Chondrocyte (in vitro differentiated cells): ENCODE measurements around the gene TMEM214. TPM values are rescaled to one million over a fixed set of nuclear protein-coding genes. Genes with fewer than 3 reads are reported as not detected.

Experiments
- DNase-seq: peaks from one replicate; pipeline ENCODE4 v3.0.0; 2021; ENCODE audit warnings: mixed read lengths, low spot score
- H3K27ac Mint-ChIP-seq: one replicate; pipeline ENCODE4 v1.8.0; 2021; ENCODE audit warnings: mild to moderate bottlenecking, moderate library complexity, mixed read lengths; ENCODE audit not compliant: unreplicated experiment
- H3K27me3 Mint-ChIP-seq: 2 replicates; pipeline ENCODE4 v1.8.0; 2021; ENCODE audit warnings: low read depth, mixed read lengths
- H3K36me3 Mint-ChIP-seq: 2 replicates; pipeline ENCODE4 v1.8.0; 2021; ENCODE audit warnings: low read depth, mixed read lengths
- H3K4me1 Mint-ChIP-seq: 2 replicates; pipeline ENCODE4 v1.8.0; 2021; ENCODE audit warnings: low read depth, mild to moderate bottlenecking, mixed read lengths
- H3K4me3 Mint-ChIP-seq: one replicate; pipeline ENCODE4 v1.8.0; 2021; ENCODE audit warnings: mild to moderate bottlenecking, moderate library complexity, mixed read lengths; ENCODE audit not compliant: unreplicated experiment
- H3K9me3 Mint-ChIP-seq: 2 replicates; pipeline ENCODE4 v1.8.0; 2021; ENCODE audit warnings: low read depth, mixed read lengths
- total RNA-seq: library from RNA; stranded (reverse); gene quantifications from 3 replicates; pipeline ENCODE4 v1.2.1, GENCODE V29; 2021
- TF ChIP-seq, protein P1 (sequence below): fragments of 200-600 bp; sonication (generic); IDR thresholded peaks from 2 replicates; pipeline ENCODE4 v1.5.0; 2021; ENCODE audit warnings: antibody characterized with exemption, mild to moderate bottlenecking, moderate library complexity

The TMEM214 gene
- total RNA-seq, 1 donor from 2014 or later = 107 TPM

DNA sequence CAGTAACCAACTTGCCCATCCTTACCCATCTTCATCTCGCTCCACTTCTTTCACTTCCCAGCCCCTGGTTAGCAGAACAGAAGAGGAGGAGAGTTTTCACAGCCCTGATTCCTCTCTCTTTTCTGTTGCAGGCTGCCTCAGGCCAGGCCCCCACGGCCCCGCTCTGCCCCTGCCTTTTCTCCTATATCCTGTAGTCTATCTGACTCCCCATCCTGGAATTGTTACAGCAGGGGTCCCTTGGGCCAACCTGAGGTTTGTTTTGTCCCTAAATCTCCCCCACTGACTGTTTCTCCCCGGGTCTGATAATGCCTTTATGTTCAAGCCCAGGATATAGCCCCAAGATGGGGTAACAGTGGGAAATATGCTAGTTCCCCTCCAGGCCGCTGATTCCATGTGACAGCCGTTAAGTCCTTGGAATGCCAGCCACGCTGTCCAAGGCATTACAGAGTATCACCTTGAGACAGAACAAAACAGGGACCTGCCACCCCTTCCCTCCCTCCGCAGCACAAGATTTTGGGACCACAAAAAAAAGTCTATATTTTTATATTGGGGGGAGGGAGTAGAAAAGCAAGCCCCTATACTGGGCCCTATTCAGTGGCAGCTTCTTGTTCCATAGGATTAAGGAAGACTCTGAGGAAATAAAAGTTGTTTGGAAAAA is 37.3 kb downstream of the TMEM214 start:
- Mint-ChIP-seq H3K36me3 (peaks cover 17% of the 10 kb centered on the region), H3K4me1 (peaks cover 67% of the 10 kb centered on the region), H3K4me3 (peak overlapping the region; percentile 96), H3K27ac (peak overlapping the region; percentile 94), H3K9me3 (no peaks in the 10 kb centered on the region), H3K27me3 (no peaks in the 10 kb centered on the region)
- TF ChIP-seq, protein P1, sequence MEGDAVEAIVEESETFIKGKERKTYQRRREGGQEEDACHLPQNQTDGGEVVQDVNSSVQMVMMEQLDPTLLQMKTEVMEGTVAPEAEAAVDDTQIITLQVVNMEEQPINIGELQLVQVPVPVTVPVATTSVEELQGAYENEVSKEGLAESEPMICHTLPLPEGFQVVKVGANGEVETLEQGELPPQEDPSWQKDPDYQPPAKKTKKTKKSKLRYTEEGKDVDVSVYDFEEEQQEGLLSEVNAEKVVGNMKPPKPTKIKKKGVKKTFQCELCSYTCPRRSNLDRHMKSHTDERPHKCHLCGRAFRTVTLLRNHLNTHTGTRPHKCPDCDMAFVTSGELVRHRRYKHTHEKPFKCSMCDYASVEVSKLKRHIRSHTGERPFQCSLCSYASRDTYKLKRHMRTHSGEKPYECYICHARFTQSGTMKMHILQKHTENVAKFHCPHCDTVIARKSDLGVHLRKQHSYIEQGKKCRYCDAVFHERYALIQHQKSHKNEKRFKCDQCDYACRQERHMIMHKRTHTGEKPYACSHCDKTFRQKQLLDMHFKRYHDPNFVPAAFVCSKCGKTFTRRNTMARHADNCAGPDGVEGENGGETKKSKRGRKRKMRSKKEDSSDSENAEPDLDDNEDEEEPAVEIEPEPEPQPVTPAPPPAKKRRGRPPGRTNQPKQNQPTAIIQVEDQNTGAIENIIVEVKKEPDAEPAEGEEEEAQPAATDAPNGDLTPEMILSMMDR = no peak
- DNase-seq = no peak

DNA sequence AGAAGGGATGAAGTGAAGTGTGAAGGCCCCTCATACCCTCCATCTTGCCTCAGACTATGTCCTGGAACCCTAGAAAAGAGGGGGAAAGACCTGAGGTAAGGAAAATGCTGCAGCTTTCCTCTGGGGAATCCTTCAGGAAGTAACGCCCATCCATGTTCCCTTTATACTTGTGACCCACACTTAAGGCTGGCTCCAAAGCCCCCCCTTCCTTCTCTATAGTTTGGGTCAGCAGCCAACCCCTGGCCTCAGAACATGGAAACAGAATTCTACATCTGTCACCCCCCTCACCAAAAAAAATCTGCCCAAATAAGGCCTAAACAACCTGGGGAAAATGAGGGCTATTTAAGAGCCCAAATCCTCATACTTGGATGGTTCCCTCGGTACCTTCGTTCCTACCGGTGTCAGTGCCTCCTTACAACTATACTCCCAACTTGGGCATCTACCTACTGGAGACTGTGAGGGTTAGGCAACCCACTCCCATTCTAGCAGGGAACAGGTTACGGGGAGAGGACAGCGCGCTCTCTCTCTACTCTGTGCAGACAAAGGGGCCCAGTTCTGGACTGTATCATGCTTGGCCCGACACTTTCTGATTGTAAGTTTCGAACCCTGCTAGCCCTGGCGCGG is 38.0 kb downstream of the TMEM214 start:
- no peak for DNase-seq
- H3K4me1 Mint-ChIP-seq = peaks cover 68% of the 10 kb centered on the region

DNA sequence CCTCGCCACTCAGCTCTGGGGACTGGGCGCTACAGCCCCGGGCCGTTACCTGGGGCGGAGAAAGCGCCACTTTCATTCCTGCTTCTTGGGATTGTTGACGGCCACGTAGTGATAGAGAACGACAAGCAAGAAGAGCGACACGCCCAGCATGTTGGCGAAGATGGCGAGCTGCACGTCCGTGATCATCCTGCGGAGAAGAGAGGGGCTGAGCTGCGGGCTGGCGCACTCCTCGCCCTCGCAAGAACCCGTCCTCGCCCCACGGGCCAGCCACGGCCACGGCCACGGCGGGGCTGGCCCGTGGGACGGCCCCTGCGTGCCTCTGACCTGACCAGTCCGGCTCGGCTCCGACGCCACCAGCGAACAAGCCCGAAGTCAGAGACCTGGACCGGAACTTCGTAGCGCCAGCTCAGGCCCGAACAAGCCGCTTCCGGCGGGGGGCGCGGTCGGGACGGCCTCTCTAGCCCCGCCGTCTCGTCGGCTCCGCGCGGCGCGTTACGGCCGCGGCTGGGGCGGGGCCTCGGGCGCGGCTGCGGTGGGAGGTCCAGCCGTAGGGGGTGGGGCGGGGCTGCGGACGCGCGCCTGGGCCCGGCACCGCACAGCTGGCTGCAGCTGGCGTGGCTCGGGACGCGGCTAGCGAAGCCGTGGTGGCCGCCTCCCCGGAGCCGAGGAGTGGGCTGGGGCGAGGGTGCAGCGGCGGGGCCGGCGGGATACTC is 38.7 kb downstream of the TMEM214 start, which contains the start of gene OST4:
Gene OST4 (minus strand): TSS at position 378 of the 713 bp plus-strand sequence.
- peak; percentile 97 for DNase-seq
- no peaks in the 10 kb centered on the region for H3K27me3 Mint-ChIP-seq
- peak within 1 kb of the TSS; percentile 94 for H3K27ac Mint-ChIP-seq
- peaks cover 13% of the 10 kb centered on the region for H3K36me3 Mint-ChIP-seq
- peaks cover 70% of the 10 kb centered on the region for H3K4me1 Mint-ChIP-seq
- peak within 1 kb of the TSS; percentile 96 for H3K4me3 Mint-ChIP-seq
- TF ChIP-seq, protein P1 = peak; percentile 18
- no peaks in the 10 kb centered on the region for H3K9me3 Mint-ChIP-seq

More for the DNA sequence above, 38.0 kb downstream of the TMEM214 start:
- H3K9me3 Mint-ChIP-seq = no peaks in the 10 kb centered on the region
- no peaks in the 10 kb centered on the region for H3K27me3 Mint-ChIP-seq
- TF ChIP-seq, protein P1 = no peak
- H3K27ac Mint-ChIP-seq = peak overlapping the region; percentile 94
- peaks cover 17% of the 10 kb centered on the region for H3K36me3 Mint-ChIP-seq
- H3K4me3 Mint-ChIP-seq = peak overlapping the region; percentile 96

DNA sequence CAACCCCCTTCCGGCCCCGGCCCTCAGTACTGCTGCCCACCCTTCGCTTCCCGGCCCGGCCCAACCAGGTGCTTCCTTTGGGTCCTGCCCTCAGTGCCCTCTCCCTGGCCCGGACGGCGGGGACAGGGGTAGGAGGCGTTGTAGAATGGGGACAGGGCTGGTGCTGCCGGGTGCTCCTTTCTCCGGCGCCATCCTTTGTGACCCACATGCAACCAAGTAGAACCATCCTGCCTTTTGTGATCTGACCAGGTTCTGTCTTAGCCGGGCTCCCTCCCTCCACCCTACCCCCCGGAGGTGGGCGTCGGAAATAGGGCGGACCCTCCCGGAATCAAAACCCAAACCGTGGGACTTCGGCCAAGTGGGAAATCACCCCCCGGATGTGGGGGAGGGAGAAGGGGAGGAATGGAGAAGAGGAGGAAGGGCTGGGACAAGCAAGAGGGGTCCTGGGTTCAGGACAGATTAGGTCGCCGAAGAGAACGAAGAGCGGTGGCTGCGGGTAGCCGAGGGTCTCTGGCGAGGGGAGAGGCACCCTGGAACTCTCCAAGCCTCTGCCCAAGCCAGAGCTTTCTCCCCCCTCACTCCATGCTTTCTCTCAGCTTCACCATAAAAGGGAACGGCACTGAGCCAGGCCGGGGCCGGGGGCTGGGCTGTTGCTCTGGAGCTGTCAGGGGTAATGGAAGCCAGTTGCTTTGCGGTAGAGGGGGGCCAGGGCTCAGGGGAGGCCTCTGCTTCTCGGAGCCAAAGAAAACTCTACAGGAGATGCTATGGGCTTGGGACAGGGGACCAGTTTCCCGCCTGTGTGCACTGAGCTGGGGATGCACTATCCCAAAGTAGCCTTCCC is 39.4 kb downstream of the TMEM214 start:
- Mint-ChIP-seq H3K9me3 (no peaks in the 10 kb centered on the region), H3K4me3 (peak overlapping the region; percentile 79), H3K27ac (peak overlapping the region; percentile 94), H3K27me3 (no peaks in the 10 kb centered on the region), H3K36me3 (peaks cover 13% of the 10 kb centered on the region), H3K4me1 (peaks cover 75% of the 10 kb centered on the region)
- TF ChIP-seq, protein P1 = no peak
- DNase-seq = no peak
